GM20000 (cell line): ENCODE data around the gene PLEKHJ1.

ENCODE experiments used
- DNase-seq: peaks from one replicate; pipeline ENCODE4 v3.0.0; 2012; ENCODE audit warnings: low spot score
- CTCF ChIP-seq: IDR thresholded peaks from 2 replicates; pipeline ENCODE4 v1.5.1; 2012; ENCODE audit warnings: mild to moderate bottlenecking, control low read depth; ENCODE audit errors: extremely low read depth, missing control alignments

PLEKHJ1 gene

DNA sequence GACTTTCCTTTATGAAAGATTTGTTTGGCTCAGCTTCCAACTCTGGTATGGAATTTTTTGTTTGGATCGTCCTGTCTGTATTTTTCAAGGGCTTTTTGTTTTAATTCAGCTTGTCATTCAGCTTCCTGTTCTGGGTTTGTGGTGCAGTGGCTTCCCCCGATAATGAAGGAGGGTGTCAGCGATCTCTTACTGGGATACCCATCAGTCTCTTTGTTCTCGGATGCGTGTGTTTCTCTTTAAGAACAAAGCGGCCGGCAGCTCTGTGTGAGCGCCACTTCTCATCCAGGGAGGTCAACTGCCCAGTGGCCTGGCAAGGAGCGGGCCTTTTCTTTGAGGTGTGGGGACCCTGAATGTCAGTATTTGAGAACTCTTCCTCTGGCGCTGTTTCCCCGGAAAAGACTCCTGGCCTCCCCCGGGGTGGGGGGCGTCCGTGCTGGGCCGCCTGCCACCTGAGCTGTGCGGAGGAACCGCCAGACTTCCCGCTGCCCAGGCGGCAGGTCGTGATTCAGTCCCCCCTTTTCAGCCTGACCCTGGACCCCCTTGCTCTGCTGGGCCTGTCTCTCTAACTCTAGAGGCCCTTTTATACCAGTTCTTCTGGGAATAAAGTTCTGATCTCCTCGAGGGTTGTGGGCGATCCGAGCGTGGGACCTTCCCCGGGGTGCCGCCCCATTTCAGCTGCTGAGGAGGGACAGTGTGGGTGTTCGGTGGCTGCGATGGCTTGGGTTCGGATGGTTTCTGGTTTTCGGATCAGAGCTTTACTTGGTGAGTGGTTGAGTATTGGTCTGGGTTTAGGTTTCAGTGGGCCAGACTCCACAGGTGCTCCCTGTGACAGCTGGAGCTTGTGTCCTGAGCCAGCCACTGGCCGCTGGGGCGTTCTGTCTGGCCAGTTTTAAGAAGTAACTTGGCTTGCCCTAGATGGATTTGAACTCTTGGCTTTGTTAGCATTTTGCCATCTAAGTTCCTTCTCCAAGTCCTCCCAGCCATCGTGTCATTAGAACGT is 3.9 kb upstream of the PLEKHJ1 start:
- TF ChIP-seq CTCF = no peak
- no peak for DNase-seq

DNA sequence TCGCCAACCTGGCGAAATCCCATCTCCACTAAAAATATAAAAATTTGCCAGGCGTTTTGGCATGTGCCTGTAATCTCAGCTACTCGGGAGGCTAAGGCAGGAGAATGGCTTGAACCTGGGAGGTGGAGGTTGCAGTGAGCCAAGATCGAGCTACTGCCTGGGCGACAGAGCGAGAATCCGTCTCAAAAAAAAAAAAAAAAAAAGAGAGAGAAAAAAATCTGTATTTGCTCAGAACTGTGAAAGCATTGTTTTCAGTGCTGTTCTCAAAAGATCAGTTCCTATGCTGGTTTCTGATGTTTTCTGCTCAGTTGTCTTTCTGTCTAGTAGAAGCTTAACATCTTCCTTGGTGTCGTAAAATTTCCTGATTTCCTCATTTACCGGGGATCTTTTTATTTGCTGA is 3.0 kb upstream of the PLEKHJ1 start:
- no peak for DNase-seq
- TF ChIP-seq CTCF = no peak

- DNase-seq = no peak
Measured at GRCh38 chr19:2237869-2238153, 1.7 kb upstream of the PLEKHJ1 start.

GRCh38 chr19:2237051-2237868 is 1.1 kb upstream of the PLEKHJ1 start:
- no peak for DNase-seq
- no peak for TF ChIP-seq CTCF

More at GRCh38 chr19:2237869-2238153, 1.7 kb upstream of the PLEKHJ1 start:
- no peak for TF ChIP-seq CTCF

DNA sequence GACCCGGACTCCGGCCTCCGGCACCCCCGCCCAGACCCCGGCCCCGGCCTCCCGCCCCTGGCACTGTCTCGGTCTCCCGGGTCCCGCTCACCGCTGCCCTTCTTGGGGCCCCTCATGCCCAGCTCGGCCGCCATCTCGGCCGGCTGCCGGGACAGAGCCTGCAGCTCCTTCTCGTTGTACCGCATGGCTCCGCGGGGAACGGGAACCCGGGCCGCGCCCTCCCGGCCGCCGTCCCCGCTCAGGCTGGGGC is 140 bp downstream of the PLEKHJ1 start:
- DNase-seq = no peak

DNA sequence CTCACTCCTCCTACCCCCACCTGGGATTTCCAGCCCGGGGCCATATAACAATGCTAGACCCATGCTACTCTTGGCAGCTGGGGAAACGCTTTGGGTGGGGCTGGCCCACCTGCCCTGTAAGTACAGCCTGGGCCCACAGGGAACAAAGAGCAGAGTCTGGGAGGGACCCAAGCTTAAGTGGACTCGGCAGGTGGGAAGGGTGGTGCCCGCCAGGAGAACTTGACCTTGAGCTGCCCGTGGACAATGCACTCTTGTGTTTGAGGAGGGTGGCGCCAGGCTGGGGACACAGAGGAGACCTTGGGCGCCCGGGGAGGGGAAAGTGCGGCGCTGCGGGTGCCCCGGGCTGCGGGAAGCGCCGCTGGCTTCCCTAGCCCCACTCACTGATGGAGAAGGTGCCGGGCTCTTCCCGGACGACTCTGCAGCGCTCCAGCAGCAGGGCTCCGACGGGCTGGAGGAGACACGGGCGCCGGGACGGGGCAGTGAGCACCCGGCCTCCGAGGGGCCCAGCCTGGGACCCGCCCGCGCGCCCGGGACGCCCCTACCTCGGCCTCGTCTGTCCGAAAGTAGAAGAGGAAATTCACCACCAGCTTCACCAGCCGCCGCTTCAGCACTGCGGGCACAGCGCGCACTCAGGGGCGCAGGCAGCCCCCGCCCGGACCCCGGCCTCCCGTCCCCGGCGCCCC is 607 bp downstream of the PLEKHJ1 start:
- no peak for TF ChIP-seq CTCF
- DNase-seq = no peak

More for the DNA sequence above, 140 bp downstream of the PLEKHJ1 start:
- TF ChIP-seq CTCF = no peak

GRCh38 chr19:2234996-2235380 is 1.1 kb downstream of the PLEKHJ1 start:
- no peak for TF ChIP-seq CTCF
- DNase-seq = no peak
